Transverse colon (tissue), 4 donors: Measurements from ENCODE around the gene ADCY5.

Experiments
- CTCF ChIP-seq, 5 experiments: fragments of 200-600 bp in 3 of 5; fragments of 450-650 bp in 2 of 5; sonication (generic) in 3 of 5; IDR thresholded peaks; 1 replicate in 2 of 5; 2 replicates in 3 of 5; pipeline ENCODE4 v1.5.1; 2016 to 2017; ENCODE audit warnings: antibody characterized with exemption in 5 of 5, inconsistent platforms in 3 of 5, mild to moderate bottlenecking in 2 of 5, moderate library complexity in 1 of 5
- POLR2A ChIP-seq: fragments of 450-650 bp; IDR thresholded peaks from one replicate; pipeline ENCODE4 v1.6.1; 2016; ENCODE audit warnings: antibody characterized with exemption, mild to moderate bottlenecking, moderate library complexity
- POLR2AphosphoS5 ChIP-seq, 3 donors: sonication (generic); formaldehyde crosslinking; IDR thresholded peaks; one replicate each; pipeline ENCODE4 v1.6.1; 2016; ENCODE audit warnings: antibody characterized with exemption in 3 of 3

- TF ChIP-seq CTCF (IDR thresholded peaks at IDR 0.05) (no peak), POLR2A (no peak), POLR2AphosphoS5 (IDR thresholded peaks at IDR 0.05) (no peak)
These were observed 87.8 kb downstream of the ADCY5 start for GRCh38 chr3:123361071-123361470.
